ENCODE results near the gene ANKRD52. TPM values are rescaled to one million over a fixed set of nuclear protein-coding genes. Genes with fewer than 3 reads are reported as not detected.
A peak's percentile ranks its signal among the peaks of the same experiment; 100 is the strongest.
"Not testable (repeated sequence)": the region's sequence is repeated elsewhere in the genome, so short reads cannot be mapped to it uniquely, and the experiment has no call there.

Gene ANKRD52
- total and polyA plus RNA-seq, 2 experiments from 2014 or later: 20.3 to 25.2 TPM

DNA sequence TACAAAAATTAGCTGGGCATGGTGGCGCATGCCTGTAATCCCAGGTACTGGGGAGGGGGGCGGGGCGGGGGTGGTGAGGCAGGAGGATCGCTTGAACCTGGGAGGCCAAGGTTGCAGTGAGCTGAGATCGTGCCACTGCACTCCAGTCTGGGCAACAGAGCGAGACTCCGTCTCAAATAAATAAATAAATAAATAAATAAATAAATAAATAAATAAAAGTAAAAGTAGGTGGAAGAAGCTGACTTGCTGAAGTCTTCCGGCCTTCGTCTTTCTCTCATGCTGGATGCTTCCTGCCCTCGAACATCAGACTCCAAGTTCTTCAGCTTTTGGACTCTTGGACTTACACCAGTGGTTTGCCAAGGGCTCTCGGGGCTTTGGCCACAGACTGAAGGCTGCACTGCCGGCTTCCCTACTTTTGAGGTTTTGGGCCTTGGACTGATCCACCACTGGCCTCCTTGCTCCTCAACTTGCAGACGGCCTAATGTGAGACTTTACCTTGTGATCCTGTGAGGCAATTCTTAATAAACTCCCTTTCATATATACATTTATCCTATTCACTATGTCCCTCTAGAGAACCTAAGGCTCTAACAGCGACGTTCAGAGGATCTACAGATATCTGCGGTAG, 8.0 kb upstream of the ANKRD52 start:
- Mint-ChIP-seq H3K4me3 (peak overlapping the region; percentile 90), H3K36me3 (ENCODE audit: low read depth) (peaks cover 23% of the 10 kb centered on the region), H3K27me3 (ENCODE audit: insufficient read depth, low read depth, poor library complexity) (peaks cover 27% of the 10 kb centered on the region), H3K4me1 (peaks cover 10% of the 10 kb centered on the region), H3K27ac (peak overlapping the region; percentile 95)
- not testable (repeated sequence) for H3K36me3 ChIP-seq (ENCODE audit: insufficient read depth); H3K4me1 ChIP-seq (ENCODE audit: insufficient read depth); H3K9me2 ChIP-seq (ENCODE audit: insufficient read depth); H3K79me2 ChIP-seq (replicated peaks; ENCODE audit: insufficient read depth); H3K9me3 Mint-ChIP-seq; H3K27me3 ChIP-seq (ENCODE audit: insufficient read depth); DNase-seq (ENCODE audit: low spot score); H4K20me1 ChIP-seq (replicated peaks; ENCODE audit: insufficient read depth); ATAC-seq
- Histone ChIP-seq H3K27ac (ENCODE audit: low read depth) (peak overlapping the region; percentile 96; the same call in 1 of the 2 replicates), H3K4me2 (peak overlapping the region; percentile 95), H3K4me3 (peak overlapping the region; percentile 80), H3F3A (replicated peaks; ENCODE audit: low read depth) (peaks cover 25% of the 10 kb centered on the region), H2AFZ (peak overlapping the region; percentile 99)

DNA sequence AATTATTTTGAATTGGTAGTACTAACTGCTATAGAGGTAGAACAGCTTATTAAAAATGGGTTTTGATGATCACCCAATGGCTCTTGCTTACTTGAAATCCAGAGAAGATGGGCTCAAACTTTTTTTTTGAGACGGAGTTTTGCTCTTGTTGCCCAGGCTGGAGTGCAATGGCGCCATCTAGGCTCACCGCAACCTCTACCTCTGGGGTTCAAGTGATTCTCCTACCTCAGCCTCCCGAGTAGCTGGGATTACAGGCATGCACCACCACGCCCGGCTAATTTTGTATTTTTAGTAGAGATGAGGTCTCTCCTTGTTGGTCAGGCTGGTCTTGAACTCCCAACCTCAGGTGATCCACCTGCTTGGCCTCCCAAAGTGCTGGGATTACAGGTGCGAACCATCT, 4.8 kb upstream of the ANKRD52 start:
- not testable (repeated sequence) for H3K36me3 Mint-ChIP-seq (ENCODE audit: low read depth); H3K27ac ChIP-seq (ENCODE audit: low read depth); DNase-seq (ENCODE audit: low spot score); H3K9me2 ChIP-seq (ENCODE audit: insufficient read depth); H3K9me3 Mint-ChIP-seq; H2AFZ ChIP-seq; H3K79me2 ChIP-seq (replicated peaks; ENCODE audit: insufficient read depth); H3K27me3 ChIP-seq (ENCODE audit: insufficient read depth); H3K4me3 Mint-ChIP-seq; H3K27ac Mint-ChIP-seq; H4K20me1 ChIP-seq (replicated peaks; ENCODE audit: insufficient read depth); H3K4me3 ChIP-seq; H3K36me3 ChIP-seq (ENCODE audit: insufficient read depth); ATAC-seq; H3K4me2 ChIP-seq
- peaks cover 19% of the 10 kb centered on the region for H3F3A ChIP-seq (replicated peaks; ENCODE audit: low read depth)
- Mint-ChIP-seq H3K27me3 (ENCODE audit: insufficient read depth, low read depth, poor library complexity) (peaks cover 31% of the 10 kb centered on the region), H3K4me1 (peaks cover 13% of the 10 kb centered on the region)
- peaks cover 11% of the 10 kb centered on the region for H3K4me1 ChIP-seq (ENCODE audit: insufficient read depth)
- TF ChIP-seq, protein P1, sequence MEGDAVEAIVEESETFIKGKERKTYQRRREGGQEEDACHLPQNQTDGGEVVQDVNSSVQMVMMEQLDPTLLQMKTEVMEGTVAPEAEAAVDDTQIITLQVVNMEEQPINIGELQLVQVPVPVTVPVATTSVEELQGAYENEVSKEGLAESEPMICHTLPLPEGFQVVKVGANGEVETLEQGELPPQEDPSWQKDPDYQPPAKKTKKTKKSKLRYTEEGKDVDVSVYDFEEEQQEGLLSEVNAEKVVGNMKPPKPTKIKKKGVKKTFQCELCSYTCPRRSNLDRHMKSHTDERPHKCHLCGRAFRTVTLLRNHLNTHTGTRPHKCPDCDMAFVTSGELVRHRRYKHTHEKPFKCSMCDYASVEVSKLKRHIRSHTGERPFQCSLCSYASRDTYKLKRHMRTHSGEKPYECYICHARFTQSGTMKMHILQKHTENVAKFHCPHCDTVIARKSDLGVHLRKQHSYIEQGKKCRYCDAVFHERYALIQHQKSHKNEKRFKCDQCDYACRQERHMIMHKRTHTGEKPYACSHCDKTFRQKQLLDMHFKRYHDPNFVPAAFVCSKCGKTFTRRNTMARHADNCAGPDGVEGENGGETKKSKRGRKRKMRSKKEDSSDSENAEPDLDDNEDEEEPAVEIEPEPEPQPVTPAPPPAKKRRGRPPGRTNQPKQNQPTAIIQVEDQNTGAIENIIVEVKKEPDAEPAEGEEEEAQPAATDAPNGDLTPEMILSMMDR (conservative IDR thresholded peaks at IDR 0.05; ENCODE audit: low read depth in 2 of 2): peak; percentile 45 to 62

DNA sequence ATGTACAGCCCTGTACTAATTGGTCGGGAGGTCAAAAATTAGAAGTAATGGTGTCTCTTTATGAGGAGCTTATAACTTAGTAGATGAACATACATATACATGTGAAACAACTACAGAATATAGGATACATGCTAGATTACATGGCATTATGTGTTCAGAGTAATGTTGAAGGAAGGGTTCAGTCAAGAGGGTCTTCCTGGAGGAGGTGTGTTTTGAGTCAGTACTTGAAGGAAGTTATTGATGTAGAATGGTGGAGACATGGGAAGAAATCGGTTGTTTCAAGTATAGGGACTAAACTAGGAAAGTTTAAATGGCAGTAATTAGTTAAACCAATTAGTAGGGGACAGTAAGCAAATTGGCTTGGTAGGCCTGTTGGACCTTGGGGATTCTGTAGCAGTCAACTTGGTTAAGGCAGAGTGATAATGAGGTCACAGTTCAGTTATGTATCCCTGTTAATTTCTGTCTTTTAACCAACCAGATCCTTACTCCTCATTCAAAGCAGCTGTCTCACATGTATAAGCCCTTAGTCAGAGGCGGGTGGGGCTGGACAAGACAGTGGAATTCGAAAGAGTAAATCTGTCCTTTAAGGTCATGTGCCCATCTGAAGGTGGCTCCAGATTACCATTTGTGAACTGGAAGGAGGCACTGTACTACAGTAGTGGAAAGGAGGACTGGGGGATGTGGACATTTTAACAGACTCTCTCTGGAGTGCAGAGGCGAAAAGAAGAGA, 3.5 kb upstream of the ANKRD52 start:
- no peaks in the 10 kb centered on the region for H3K9me2 ChIP-seq (ENCODE audit: insufficient read depth)
- Mint-ChIP-seq H3K4me1 (peaks cover 15% of the 10 kb centered on the region), H3K27ac (no peak overlapping the region), H3K4me3 (no peak overlapping the region), H3K27me3 (ENCODE audit: insufficient read depth, low read depth, poor library complexity) (peaks cover 30% of the 10 kb centered on the region), H3K36me3 (ENCODE audit: low read depth) (0 out of 3 replicates have a peak, but pooled peaks cover 2% of the 10 kb centered on the region), H3K9me3 (no peaks in the 10 kb centered on the region; the same call in 1 of the 3 replicates)
- H3K4me1 ChIP-seq (ENCODE audit: insufficient read depth): peaks cover 16% of the 10 kb centered on the region
- H3K27ac ChIP-seq (ENCODE audit: low read depth): no peak overlapping the region
- H3K4me3 ChIP-seq: no peak overlapping the region
- H4K20me1 ChIP-seq (replicated peaks; ENCODE audit: insufficient read depth): peaks cover 3% of the 10 kb centered on the region
- peaks cover 10% of the 10 kb centered on the region; the same call in 1 of the 2 replicates for H3K79me2 ChIP-seq (replicated peaks; ENCODE audit: insufficient read depth)
- H3F3A ChIP-seq (replicated peaks; ENCODE audit: low read depth): peaks cover 21% of the 10 kb centered on the region
- ATAC-seq (no peak), DNase-seq (ENCODE audit: low spot score) (no peak)
- no peak overlapping the region for H2AFZ ChIP-seq
- no peaks in the 10 kb centered on the region for H3K27me3 ChIP-seq (ENCODE audit: insufficient read depth)
- H3K36me3 ChIP-seq (ENCODE audit: insufficient read depth): 0 out of 2 replicates have a peak, but pooled peaks cover 3% of the 10 kb centered on the region
- TF ChIP-seq, protein P2, sequence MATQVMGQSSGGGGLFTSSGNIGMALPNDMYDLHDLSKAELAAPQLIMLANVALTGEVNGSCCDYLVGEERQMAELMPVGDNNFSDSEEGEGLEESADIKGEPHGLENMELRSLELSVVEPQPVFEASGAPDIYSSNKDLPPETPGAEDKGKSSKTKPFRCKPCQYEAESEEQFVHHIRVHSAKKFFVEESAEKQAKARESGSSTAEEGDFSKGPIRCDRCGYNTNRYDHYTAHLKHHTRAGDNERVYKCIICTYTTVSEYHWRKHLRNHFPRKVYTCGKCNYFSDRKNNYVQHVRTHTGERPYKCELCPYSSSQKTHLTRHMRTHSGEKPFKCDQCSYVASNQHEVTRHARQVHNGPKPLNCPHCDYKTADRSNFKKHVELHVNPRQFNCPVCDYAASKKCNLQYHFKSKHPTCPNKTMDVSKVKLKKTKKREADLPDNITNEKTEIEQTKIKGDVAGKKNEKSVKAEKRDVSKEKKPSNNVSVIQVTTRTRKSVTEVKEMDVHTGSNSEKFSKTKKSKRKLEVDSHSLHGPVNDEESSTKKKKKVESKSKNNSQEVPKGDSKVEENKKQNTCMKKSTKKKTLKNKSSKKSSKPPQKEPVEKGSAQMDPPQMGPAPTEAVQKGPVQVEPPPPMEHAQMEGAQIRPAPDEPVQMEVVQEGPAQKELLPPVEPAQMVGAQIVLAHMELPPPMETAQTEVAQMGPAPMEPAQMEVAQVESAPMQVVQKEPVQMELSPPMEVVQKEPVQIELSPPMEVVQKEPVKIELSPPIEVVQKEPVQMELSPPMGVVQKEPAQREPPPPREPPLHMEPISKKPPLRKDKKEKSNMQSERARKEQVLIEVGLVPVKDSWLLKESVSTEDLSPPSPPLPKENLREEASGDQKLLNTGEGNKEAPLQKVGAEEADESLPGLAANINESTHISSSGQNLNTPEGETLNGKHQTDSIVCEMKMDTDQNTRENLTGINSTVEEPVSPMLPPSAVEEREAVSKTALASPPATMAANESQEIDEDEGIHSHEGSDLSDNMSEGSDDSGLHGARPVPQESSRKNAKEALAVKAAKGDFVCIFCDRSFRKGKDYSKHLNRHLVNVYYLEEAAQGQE (IDR thresholded peaks at IDR 0.05; ENCODE audit: unreplicated experiment): no peak
- TF ChIP-seq POLR2AphosphoS5 (IDR thresholded peaks at IDR 0.05; ENCODE audit: low read depth): no peak
- TF ChIP-seq ZNF331 (CRISPR knock-in tag; IDR thresholded peaks at IDR 0.05; ENCODE audit: low read depth): no peak
- no peak overlapping the region for H3K4me2 ChIP-seq
